ENCODE results near the gene LMX1B.
"Not testable (repeated sequence)": the region's sequence is repeated elsewhere in the genome, so short reads cannot be mapped to it uniquely, and the experiment has no call there.

The LMX1B gene

DNA sequence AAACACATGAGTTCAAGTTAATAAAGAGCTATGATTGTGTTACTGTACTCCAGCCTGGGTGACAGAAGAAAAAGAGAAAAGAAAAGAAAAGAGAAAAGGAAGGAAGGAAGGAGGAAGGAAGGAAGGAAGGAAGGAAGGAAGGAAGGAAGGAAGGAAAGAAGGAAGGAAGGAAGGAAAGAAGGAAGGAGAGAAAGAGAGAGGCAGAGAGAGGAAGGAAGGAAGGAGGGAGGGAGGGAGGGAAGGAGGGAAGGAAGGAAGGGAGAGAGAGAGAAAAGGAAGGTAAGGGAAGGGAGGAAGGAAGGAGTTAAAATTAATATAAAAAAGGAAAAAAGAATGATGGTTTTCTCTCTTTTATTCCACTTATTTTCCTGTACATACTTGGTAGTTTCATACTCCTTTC lies 101.7 kb downstream of the LMX1B start:
- TF ChIP-seq, protein P1, sequence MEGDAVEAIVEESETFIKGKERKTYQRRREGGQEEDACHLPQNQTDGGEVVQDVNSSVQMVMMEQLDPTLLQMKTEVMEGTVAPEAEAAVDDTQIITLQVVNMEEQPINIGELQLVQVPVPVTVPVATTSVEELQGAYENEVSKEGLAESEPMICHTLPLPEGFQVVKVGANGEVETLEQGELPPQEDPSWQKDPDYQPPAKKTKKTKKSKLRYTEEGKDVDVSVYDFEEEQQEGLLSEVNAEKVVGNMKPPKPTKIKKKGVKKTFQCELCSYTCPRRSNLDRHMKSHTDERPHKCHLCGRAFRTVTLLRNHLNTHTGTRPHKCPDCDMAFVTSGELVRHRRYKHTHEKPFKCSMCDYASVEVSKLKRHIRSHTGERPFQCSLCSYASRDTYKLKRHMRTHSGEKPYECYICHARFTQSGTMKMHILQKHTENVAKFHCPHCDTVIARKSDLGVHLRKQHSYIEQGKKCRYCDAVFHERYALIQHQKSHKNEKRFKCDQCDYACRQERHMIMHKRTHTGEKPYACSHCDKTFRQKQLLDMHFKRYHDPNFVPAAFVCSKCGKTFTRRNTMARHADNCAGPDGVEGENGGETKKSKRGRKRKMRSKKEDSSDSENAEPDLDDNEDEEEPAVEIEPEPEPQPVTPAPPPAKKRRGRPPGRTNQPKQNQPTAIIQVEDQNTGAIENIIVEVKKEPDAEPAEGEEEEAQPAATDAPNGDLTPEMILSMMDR (IDR thresholded peaks at IDR 0.05; ENCODE audit: borderline replicate concordance, insufficient read depth, low read depth, low read length) = no peak
- H3K4me3 ChIP-seq (ENCODE audit: low read depth, low read length) = no peak overlapping the region

DNA sequence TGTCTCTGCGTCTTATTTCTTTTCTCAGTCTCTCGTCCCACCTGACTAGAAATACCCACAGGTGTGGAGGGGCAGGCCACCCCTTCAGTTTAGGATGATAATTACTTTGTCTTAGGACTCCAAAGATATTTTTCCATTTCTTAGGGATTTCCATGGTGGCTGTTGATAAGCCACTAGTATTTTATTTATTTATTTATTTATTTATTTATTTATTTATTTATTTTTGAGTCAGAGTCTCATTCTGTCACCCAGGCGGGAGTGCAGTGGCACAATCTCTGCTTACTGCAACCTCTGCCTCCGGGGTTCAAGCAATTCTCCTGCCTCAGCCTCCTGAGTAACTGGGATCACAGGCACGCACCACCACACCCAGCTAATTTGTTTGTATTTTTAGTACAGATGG lies 103.7 kb downstream of the LMX1B start:
- not testable (repeated sequence) for H3K4me3 ChIP-seq (ENCODE audit: low read depth, low read length)

DNA sequence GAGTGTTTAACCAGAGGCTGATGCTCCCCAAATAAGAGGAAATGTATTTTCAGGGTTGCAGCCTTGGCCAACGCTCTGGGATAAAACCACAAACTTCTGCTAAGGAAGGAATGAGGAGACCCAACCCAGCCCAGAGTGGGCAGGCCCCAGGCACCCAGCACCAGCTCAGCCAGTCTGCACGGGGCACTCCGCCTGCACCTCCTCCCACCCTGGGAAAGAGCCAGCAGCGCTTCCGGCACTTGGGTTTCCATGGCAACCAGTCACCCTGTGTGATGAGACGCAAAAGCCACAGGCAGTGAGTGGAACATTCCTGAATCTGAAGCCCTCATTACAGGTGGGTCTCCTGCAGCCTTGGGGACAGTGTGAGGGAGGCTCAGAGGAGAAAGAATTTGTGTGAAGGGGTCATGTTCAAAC lies 105.9 kb downstream of the LMX1B start:
- TF ChIP-seq, protein P1 (IDR thresholded peaks at IDR 0.05; ENCODE audit: borderline replicate concordance, insufficient read depth, low read depth, low read length) = no peak
- H3K4me3 ChIP-seq (ENCODE audit: low read depth, low read length) = peak overlapping the region; percentile 17

DNA sequence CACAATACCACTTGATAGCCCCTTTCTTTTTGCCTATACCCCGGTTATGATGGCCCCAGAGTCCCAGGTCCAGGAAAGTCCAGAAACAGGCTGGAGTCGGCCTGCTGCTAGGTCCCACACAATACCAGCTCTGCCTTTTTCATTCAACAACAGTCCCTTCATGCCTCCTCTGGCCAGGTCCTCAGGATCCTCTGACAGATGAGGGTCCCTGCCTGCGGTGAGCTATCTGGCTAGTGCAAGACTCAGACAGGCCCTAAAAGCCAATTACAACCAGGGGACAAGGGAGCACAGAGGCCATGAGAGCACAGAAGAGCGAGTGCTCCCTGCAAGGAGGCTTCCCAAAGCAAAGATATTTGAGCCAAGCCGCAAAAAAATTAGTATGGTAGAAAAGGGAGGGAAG lies 106.3 kb downstream of the LMX1B start:
- TF ChIP-seq, protein P1 (IDR thresholded peaks at IDR 0.05; ENCODE audit: borderline replicate concordance, insufficient read depth, low read depth, low read length) = no peak
- peak overlapping the region; percentile 17 for H3K4me3 ChIP-seq (ENCODE audit: low read depth, low read length)

DNA sequence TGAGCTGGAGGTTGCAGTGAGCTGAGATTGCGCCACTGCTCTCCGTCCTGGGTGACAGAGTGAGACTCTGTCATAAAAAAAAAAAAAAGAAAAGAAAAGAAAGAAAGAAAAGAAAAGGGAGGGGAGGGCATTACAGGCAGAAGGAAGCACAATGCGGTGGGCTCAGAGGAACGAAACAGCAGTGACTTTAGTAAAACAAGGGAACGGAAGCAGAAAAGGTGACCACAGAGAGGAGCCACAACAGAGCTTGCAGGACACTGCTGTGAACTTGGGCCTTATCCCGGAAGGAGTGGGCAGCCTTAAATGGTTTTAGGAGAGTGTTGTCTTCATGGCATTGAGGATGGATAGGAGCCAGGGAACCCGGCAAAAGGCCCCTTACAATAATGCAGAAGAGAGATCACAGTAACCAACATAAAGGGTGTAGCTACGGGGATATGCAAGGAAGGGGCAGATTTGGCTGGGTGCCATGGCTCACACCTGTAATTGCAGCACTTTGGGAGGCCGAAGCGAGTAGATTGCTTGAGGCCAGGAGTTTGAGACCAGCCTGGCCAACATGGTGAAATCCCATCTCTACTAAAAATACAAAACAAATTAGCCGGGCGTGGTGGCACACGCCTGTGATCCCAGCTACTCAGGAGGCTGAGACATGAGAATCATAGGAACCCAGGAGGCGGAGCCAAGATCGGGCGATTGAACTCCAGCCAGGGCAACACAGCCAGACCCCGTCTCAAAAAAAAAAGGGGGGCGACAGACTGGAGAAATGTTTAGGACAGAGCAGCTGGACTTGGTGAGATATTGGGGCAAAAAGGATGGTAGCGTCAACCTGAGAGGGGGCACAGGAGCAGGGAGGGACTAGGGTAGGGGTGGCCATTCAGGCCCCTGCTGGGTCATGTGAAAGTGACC lies 107.2 kb downstream of the LMX1B start:
- no peak overlapping the region for H3K4me3 ChIP-seq (ENCODE audit: low read depth, low read length)
- TF ChIP-seq, protein P1 (IDR thresholded peaks at IDR 0.05; ENCODE audit: borderline replicate concordance, insufficient read depth, low read depth, low read length) = no peak

DNA sequence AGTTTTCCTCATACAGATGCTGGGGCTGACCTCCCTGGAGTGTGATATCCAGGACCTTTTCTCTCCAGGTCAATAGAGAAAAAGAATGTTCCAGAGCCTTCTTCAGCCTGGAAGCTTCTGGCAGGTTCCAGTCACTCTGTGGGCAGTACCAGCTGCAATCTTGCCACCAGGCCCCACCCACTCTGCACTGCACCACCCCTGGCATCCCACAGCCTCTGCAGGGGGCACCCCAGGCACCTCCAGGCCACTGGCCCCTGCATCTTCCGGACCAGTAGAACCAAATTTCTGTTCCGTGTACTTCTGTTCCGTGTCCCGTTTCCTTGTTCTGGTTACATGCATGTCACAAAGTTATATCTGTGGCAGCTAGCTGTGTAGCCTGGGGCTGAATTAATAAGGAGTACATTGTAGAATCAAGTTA lies 107.8 kb downstream of the LMX1B start:
- H3K4me3 ChIP-seq (ENCODE audit: low read depth, low read length) = peak overlapping the region; percentile 59
- TF ChIP-seq, protein P1 (IDR thresholded peaks at IDR 0.05; ENCODE audit: borderline replicate concordance, insufficient read depth, low read depth, low read length) = no peak

DNA sequence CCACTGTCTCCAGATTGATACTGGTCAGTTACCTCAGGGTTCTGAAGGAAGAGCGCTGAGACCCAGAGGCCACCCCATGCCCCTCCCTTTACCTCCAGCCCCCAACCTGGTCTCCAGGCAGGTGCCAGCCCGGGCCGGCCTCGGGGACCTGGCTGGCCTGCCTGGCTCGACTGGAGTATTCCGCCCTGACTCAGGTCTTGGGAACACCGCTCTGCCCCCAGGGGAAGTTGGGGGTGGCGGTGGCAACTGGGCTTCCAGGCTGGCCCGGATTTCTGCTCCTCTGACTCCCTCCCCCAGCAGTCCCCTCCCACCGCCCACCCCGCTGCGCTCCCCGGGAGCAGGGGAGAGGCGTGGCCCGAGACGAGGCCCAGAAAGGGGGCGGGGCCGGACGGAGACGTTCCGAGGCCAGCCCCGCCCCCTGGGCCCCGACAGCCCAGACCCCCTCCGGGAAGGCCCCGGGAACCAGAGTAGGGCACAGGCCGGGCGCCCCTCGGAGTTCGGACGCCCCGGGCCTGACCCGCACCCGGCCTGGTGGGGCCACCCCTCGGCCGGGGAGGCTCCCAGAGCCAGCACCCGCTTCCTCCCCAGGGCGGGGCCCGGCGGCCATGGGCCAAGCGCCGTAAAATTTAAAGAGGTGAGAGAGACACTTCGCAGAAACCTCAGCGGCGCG lies 108.7 kb downstream of the LMX1B start:
- H3K4me3 ChIP-seq (ENCODE audit: low read depth, low read length) = peak overlapping the region; percentile 59
- TF ChIP-seq, protein P1 (IDR thresholded peaks at IDR 0.05; ENCODE audit: borderline replicate concordance, insufficient read depth, low read depth, low read length) = no peak

All from GM12875 (cell line).